ENCODE data around the gene CAPN8.
"Not testable (repeated sequence)": the region's sequence is repeated elsewhere in the genome, so short reads cannot be mapped to it uniquely, and the experiment has no call there.

Gene CAPN8

GRCh38 chr1:223525957-223526356 is 139.5 kb downstream of the CAPN8 start:
- no peak for DNase-seq (ENCODE audit: low read depth, low spot score)

GRCh38 chr1:223525546-223525945 is 140.0 kb downstream of the CAPN8 start:
- no peak for DNase-seq (ENCODE audit: low read depth, low spot score)

- no peak for DNase-seq (ENCODE audit: low read depth, low spot score)
Measured at GRCh38 chr1:223524930-223525451, 140.5 kb downstream of the CAPN8 start.

DNA sequence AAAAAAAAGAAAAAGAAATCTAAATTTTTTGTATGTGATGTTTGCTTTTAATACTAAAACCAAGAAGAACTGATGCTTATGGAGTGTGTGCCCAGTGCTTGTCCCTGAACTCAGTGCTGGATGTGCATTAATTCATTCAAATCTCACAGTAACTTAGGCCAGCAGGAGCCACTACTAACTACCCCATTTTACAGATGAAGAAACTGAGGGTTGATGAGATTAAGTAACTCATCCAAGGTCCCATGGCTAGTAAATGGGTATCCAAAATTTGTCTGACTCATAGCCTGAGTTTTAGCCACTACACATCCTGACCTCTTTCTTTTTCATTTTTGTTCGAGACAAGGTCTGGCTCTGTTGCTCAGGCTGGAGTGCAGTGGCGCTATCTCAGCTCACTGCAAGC is 144.4 kb downstream of the CAPN8 start:
- DNase-seq (ENCODE audit: low read depth, low spot score): no peak

DNA sequence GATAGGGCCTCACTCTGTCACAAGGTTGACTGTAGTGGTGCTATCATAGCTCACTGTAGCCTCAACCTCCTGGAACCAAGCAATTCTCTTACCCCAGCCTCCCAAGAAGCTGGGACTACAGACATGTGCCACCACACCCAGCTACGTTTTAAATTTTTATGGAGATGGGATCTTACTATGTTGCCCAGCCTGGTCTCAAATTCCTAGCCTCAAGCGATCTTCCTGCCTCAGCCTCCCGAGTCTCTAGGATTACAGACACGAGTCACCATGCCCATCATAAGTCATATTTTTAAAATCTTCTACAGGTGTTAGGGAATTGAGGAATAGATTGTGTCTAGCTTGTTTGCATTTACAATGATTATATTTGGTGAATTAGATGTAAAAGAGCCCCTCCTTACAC is 145.3 kb downstream of the CAPN8 start:
- DNase-seq (ENCODE audit: low read depth, low spot score): no peak

DNA sequence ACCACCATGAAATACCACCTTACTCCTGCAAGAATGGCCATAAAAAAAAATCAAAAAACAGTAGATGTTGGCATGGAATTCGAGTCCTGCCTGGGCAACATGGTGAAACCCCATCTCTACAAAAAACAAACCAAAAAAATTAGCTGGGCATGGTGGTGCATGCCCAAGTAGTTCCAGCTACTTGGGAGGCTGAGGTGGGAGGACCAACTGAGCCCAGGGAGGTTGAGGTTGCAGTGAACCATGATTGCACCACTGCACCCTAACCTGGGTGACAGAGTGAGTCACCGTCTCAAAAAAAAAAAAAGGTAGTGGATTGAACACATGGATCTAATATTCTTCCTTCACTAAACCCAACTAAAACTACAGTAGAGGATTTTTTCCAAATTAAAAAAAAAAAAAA is 146.4 kb downstream of the CAPN8 start:
- DNase-seq (ENCODE audit: low read depth, low spot score): no peak

- DNase-seq (ENCODE audit: low read depth, low spot score): not testable (repeated sequence)
Measured at GRCh38 chr1:223518553-223518952, 146.9 kb downstream of the CAPN8 start.

- no peak for DNase-seq (ENCODE audit: low read depth, low spot score)
Measured at GRCh38 chr1:223515926-223516325, 149.6 kb downstream of the CAPN8 start.

GRCh38 chr1:223515421-223515820 is 150.1 kb downstream of the CAPN8 start:
- no peak for DNase-seq (ENCODE audit: low read depth, low spot score)

DNA sequence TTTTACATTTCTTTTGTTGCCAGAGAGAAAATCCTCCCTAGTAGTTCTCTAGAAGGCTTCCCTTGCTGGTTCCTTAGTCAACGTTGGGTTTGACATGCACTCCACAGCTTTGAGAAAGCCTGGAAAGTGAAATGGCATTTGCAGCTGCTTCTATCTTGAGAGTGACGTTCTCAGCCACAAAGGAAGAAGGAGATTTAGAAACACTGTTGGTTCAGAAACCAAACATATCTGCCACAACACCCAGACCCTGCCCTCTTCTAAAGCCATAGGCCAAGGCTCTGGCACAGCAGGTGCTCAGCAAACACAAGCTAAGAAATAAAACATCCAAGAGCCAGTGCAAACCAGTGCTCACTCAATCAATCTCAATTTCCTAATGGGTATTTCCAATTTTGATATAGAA is 150.9 kb downstream of the CAPN8 start:
- no peak for DNase-seq (ENCODE audit: low read depth, low spot score)

GRCh38 chr1:223513309-223513708 is 152.2 kb downstream of the CAPN8 start:
- DNase-seq (ENCODE audit: low read depth, low spot score): no peak

GRCh38 chr1:223512057-223512456 is 153.4 kb downstream of the CAPN8 start:
- no peak for DNase-seq (ENCODE audit: low read depth, low spot score)

DNA sequence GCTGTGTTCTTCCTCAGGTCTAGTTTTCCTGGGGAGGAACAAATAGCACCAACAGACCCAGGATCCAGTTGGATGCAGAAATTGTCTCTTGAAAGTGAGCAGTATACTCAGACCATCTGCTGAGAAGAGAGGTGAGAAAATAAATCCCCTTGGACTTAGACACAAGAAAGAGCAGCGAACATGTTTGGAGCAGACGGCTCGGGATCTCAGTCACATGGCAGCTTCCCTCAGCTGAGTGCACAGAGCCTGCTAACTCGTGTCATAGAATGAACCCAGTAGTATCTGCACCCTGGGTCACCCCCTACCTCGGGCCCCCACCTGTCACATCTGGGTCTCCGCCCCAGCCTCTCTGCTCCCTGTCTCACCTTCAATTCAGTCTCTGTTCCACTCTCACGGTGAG is 156.7 kb downstream of the CAPN8 start:
- no peak for DNase-seq (ENCODE audit: low read depth, low spot score)

DNA sequence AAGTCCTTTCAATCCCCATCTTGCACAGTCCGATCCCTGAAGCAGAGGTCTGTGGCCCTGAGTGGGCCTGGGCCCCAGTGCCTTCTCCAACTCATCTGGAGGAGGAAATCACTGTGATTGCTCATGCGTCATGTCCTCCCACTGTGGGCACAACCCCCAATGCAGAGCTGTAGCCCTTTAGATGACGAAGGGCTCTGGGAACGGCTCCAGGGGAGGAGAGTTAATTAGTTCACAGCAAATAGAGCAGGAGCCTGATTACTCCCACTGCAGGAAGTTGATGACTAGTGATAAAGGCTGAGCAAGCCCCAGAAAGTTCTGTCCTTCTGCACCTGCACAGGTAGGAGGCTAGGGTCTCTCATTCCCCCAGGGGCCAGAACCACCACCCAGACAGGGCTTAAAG is 160.8 kb downstream of the CAPN8 start:
- DNase-seq (ENCODE audit: low read depth, low spot score): no peak

DNA sequence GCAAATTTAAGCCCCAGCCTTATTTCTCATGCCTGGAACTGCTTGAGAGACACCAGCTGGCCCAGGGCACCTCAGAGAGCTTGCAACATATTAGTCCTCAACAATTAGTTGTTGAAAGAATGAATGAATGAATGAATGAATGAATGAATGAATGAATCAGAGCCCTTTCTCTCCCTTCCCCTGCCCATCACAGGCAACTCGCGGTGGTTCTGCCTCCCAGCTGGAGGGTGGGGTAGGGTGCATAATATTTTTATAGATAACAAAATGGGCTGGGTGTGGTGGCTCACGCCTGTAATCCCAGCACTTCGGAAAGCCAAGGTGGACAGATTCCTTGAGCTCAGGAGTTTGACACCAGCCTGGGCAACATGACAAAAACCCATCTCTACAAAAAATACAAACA is 162.2 kb downstream of the CAPN8 start:
- no peak for DNase-seq (ENCODE audit: low read depth, low spot score)

DNA sequence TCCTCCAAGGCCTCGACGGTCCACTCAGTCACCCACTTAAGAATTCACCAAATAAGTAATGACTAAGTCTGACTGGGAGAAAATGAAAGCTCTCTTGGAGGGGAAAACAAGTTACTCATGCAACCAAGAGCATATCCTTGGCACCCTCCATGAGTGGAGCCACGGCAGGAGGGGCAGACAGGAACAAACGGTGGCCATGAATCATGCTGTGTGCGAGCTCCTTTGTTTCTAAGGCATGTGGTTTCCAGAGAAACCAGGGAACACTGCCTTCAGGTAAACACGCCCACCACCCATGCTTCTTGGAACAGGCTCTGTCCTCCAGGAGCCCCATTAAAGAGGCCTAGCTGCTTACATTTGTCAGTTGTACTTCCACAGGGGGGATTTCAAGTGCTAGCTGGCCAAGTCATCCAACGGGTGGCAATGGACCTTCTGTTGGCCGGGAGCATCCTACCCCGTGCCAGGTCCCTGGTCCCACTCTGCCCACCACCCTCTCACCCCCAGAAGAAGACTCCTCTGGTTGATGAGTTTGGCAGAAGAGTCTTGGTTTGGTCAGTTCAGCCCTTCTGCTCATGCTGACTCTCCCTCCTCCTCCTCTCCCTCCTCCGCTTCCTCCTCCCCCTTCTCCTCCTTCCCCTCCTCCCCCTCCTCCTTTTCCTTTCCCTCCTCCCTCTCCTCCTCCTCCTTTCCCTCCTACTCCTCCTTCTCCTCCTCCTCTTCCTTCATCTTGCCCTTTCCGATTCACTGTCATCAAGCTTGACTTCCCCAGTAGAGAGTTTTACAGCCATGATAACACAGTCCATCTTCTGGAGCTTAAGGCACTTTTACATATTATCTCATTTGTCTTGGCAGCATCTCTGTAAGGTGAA is 164.7 kb downstream of the CAPN8 start:
- peak; percentile 9 for DNase-seq (ENCODE audit: low read depth, low spot score)

- DNase-seq (ENCODE audit: low read depth, low spot score): no peak
Measured at GRCh38 chr1:223496883-223497282, 168.6 kb downstream of the CAPN8 start.

- no peak for DNase-seq (ENCODE audit: low read depth, low spot score)
Measured at GRCh38 chr1:223494926-223495645, 170.4 kb downstream of the CAPN8 start.

DNA sequence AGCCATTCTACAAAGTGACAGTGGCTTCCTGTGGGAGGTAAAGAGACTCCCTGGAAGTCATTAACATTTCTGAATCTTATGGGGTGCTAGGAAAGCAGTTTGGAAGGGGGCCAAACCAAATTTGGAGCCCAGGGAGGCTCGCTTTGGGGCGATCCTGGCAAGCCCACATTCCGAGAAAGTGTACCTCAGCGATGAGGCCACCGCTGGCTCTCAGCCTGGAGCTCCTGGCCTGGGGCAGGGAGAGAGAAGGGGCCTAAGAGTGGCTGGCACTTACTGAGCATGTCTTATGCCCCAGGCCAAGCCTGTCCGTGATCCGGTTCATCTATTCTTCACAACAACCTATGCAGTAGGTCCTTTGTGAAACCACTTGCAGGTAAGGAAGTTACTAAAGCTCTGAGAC is 173.5 kb downstream of the CAPN8 start:
- no peak for DNase-seq (ENCODE audit: low read depth, low spot score)
